Activated CD4-positive, alpha-beta T cell treated with anti-CD3 and anti-CD28 coated beads, Interleukin-2, amount 10 ng/mL, durations not matched to agents 7 days and 5 days (primary cell): ENCODE data around the gene ERBB3. TPM values are rescaled to one million over a fixed set of nuclear protein-coding genes. Genes with fewer than 3 reads are reported as not detected.
A peak's percentile ranks its signal among the peaks of the same experiment; 100 is the strongest.
"Not testable (repeated sequence)": the region's sequence is repeated elsewhere in the genome, so short reads cannot be mapped to it uniquely, and the experiment has no call there.

Experiments used
- CTCF ChIA-PET: fragments of 350-600 bp; sonication (Branson Sonifier 250); formaldehyde crosslinking; loops from one replicate; lab custom pipeline; 2021; ENCODE audit warnings: antibody characterized with exemption; lab: Charles Lee
- POLR2A ChIA-PET: fragments of 350-600 bp; sonication (Branson Sonifier 250); formaldehyde crosslinking; loops from one replicate; lab custom pipeline; 2021; ENCODE audit warnings: antibody characterized with exemption; lab: Charles Lee
- DNase-seq: peaks from one replicate; pipeline ENCODE4 v3.0.0-alpha.2; 2020
- H3K27ac Mint-ChIP-seq: one replicate; pipeline ENCODE4 v1.8.0; 2021; ENCODE audit warnings: mild to moderate bottlenecking, moderate library complexity, mixed read lengths
- H3K27me3 Mint-ChIP-seq: one replicate; pipeline ENCODE4 v1.8.0; 2021; ENCODE audit warnings: mixed read lengths
- H3K36me3 Mint-ChIP-seq: one replicate; pipeline ENCODE4 v1.8.0; 2021; ENCODE audit warnings: low read depth, mixed read lengths
- H3K4me1 Mint-ChIP-seq: one replicate; pipeline ENCODE4 v1.8.0; 2021; ENCODE audit warnings: mixed read lengths
- H3K4me3 Mint-ChIP-seq: one replicate; pipeline ENCODE4 v1.8.0; 2021; ENCODE audit warnings: mild to moderate bottlenecking, moderate library complexity, mixed read lengths
- H3K9me3 Mint-ChIP-seq: one replicate; pipeline ENCODE4 v1.8.0; 2021; ENCODE audit warnings: mixed read lengths
- total RNA-seq, 2 experiments: library from RNA; stranded (reverse); gene quantifications; one replicate each; pipeline ENCODE4 v1.2.3, GENCODE V29; 2021

ERBB3 gene
- total RNA-seq, 2 experiments from 2014 or later: 1.3 to 1.5 TPM

- H3K4me3 Mint-ChIP-seq: peak overlapping the region; percentile 95
- peaks cover 40% of the 10 kb centered on the region for H3K4me1 Mint-ChIP-seq
- not testable (repeated sequence) for DNase-seq, H3K9me3 Mint-ChIP-seq, H3K27me3 Mint-ChIP-seq
- H3K27ac Mint-ChIP-seq: peak overlapping the region; percentile 97
- peaks cover 51% of the 10 kb centered on the region for H3K36me3 Mint-ChIP-seq
- CTCF ChIA-PET: interaction anchor here (0.6 to 7.8 kb wide), 8 partner anchors 9 to 80 kb away, joined by 3 to 90 read pairs (median 12); partner anchors contain the start of genes ESYT1, MYL6, MYL6B and PA2G4
- POLR2A ChIA-PET: interaction anchor here (1.3 to 1.4 kb wide), 2 partner anchors 10 to 35 kb away, joined by 3 to 12 read pairs; partner anchors contain the start of genes ESYT1 and MYL6B
Measured at GRCh38 chr12:56117082-56117706, 37.2 kb downstream of the ERBB3 start.

- ChIA-PET CTCF (interaction anchor here (0.6 to 7.8 kb wide), 31 partner anchors 10 to 568 kb away, joined by 3 to 90 read pairs (median 4); partner anchors contain the start of genes CNPY2, ESYT1, MYL6 and MYL6B), POLR2A (interaction anchor here (0.6 to 1.7 kb wide), 8 partner anchors 9 to 241 kb away, joined by 3 to 12 read pairs (median 4); partner anchors contain the start of genes ESYT1, MYL6B, PA2G4 and SMARCC2)
- peak; percentile 99 for DNase-seq
- Mint-ChIP-seq H3K4me3 (peak within 1 kb of the TSS; percentile 95), H3K4me1 (peaks cover 37% of the 10 kb centered on the region), H3K27me3 (no peaks in the 10 kb centered on the region), H3K27ac (peak within 1 kb of the TSS; percentile 97), H3K36me3 (peaks cover 43% of the 10 kb centered on the region), H3K9me3 (no peaks in the 10 kb centered on the region)
Measured at GRCh38 chr12:56117778-56118687, 38.1 kb downstream of the ERBB3 start, which contains the start of gene ZC3H10. Gene ZC3H10 (plus strand): TSS chr12:56118266. CDS start chr12:56120563, 2,297 bp downstream.

- Mint-ChIP-seq H3K4me1 (peaks cover 39% of the 10 kb centered on the region), H3K9me3 (no peaks in the 10 kb centered on the region), H3K4me3 (peak overlapping the region; percentile 95), H3K27ac (peak overlapping the region; percentile 97), H3K36me3 (peaks cover 37% of the 10 kb centered on the region), H3K27me3 (no peaks in the 10 kb centered on the region)
- ChIA-PET CTCF (interaction anchor here (0.7 to 7.8 kb wide), 29 partner anchors 10 to 567 kb away, joined by 3 to 90 read pairs (median 4); partner anchors contain the start of genes CNPY2, COQ10A, ESYT1 and MYL6), POLR2A (interaction anchor here (0.7 to 1.7 kb wide), 6 partner anchors 9 to 110 kb away, joined by 3 to 12 read pairs (median 4); partner anchors contain the start of genes ESYT1, MYL6B, PA2G4 and SMARCC2)
- no peak for DNase-seq
Measured at GRCh38 chr12:56118688-56119357, 38.9 kb downstream of the ERBB3 start.

- H3K9me3 Mint-ChIP-seq: no peaks in the 10 kb centered on the region
- peak overlapping the region; percentile 95 for H3K4me3 Mint-ChIP-seq
- peak; percentile 76 for DNase-seq
Measured at GRCh38 chr12:56119361-56119796, 39.4 kb downstream of the ERBB3 start.

GRCh38 chr12:56120158-56120846, 40.3 kb downstream of the ERBB3 start:
- CTCF ChIA-PET: interaction anchor here (0.6 to 7.8 kb wide), 12 partner anchors 8 to 344 kb away, joined by 3 to 90 read pairs (median 6); partner anchors contain the start of genes CNPY2, COQ10A, ESYT1 and PA2G4
- H3K27ac Mint-ChIP-seq: no peak overlapping the region
- H3K4me3 Mint-ChIP-seq: no peak overlapping the region
- peaks cover 34% of the 10 kb centered on the region for H3K36me3 Mint-ChIP-seq
- POLR2A ChIA-PET: interaction anchor here (0.6 kb wide), 1 partner anchor 39 kb away, joined by 5 read pairs; no protein-coding TSS in a partner anchor
- no peak for DNase-seq
- no peaks in the 10 kb centered on the region for H3K9me3 Mint-ChIP-seq
- no peaks in the 10 kb centered on the region for H3K27me3 Mint-ChIP-seq
- peaks cover 42% of the 10 kb centered on the region for H3K4me1 Mint-ChIP-seq

More at GRCh38 chr12:56119361-56119796, 39.4 kb downstream of the ERBB3 start:
- peaks cover 39% of the 10 kb centered on the region for H3K4me1 Mint-ChIP-seq
- H3K36me3 Mint-ChIP-seq: peaks cover 32% of the 10 kb centered on the region
- CTCF ChIA-PET: interaction anchor here (0.6 to 7.8 kb wide), 18 partner anchors 9 to 566 kb away, joined by 3 to 90 read pairs (median 7); partner anchors contain the start of genes CNPY2, COQ10A, ESYT1 and MYL6B
- POLR2A ChIA-PET: interaction anchor here (0.6 to 1.7 kb wide), 2 partner anchors 39 to 70 kb away, joined by 5 read pairs; partner anchors contain the start of gene SMARCC2
- peak overlapping the region; percentile 97 for H3K27ac Mint-ChIP-seq
- no peaks in the 10 kb centered on the region for H3K27me3 Mint-ChIP-seq

GRCh38 chr12:56121204-56121870, 41.4 kb downstream of the ERBB3 start:
- POLR2A ChIA-PET: no interaction called here
- Mint-ChIP-seq H3K27me3 (no peaks in the 10 kb centered on the region), H3K27ac (peak overlapping the region; percentile 34), H3K4me1 (peaks cover 44% of the 10 kb centered on the region), H3K36me3 (peaks cover 37% of the 10 kb centered on the region), H3K4me3 (no peak overlapping the region), H3K9me3 (no peaks in the 10 kb centered on the region)
- CTCF ChIA-PET: interaction anchor here (0.6 to 7.8 kb wide), 3 partner anchors 63 to 343 kb away, joined by 3 to 90 read pairs (median 7); partner anchors contain the start of gene SMARCC2
- DNase-seq: no peak

- Mint-ChIP-seq H3K27ac (no peak overlapping the region), H3K4me3 (no peak overlapping the region), H3K27me3 (no peaks in the 10 kb centered on the region), H3K36me3 (peaks cover 26% of the 10 kb centered on the region), H3K9me3 (no peaks in the 10 kb centered on the region), H3K4me1 (peaks cover 56% of the 10 kb centered on the region)
- CTCF ChIA-PET: interaction anchor here (0.5 to 6.5 kb wide), 5 partner anchors 41 to 439 kb away, joined by 3 to 79 read pairs (median 3); partner anchors contain the start of gene SMARCC2
- POLR2A ChIA-PET: no interaction called here
- no peak for DNase-seq
Measured at GRCh38 chr12:56122637-56123036, 42.7 kb downstream of the ERBB3 start.

- H3K27ac Mint-ChIP-seq: peak overlapping the region; percentile 27
- H3K9me3 Mint-ChIP-seq: no peaks in the 10 kb centered on the region
- H3K36me3 Mint-ChIP-seq: peaks cover 22% of the 10 kb centered on the region
- ChIA-PET CTCF (interaction anchor here (0.8 to 6.5 kb wide), 6 partner anchors 28 to 401 kb away, joined by 3 to 79 read pairs (median 4); partner anchors contain the start of gene SMARCC2), POLR2A (no interaction called here)
- no peak overlapping the region for H3K4me3 Mint-ChIP-seq
- peaks cover 48% of the 10 kb centered on the region for H3K4me1 Mint-ChIP-seq
- H3K27me3 Mint-ChIP-seq: no peaks in the 10 kb centered on the region
- DNase-seq: no peak
Measured at GRCh38 chr12:56124133-56124532, 44.2 kb downstream of the ERBB3 start.

GRCh38 chr12:56126732-56127239, 46.8 kb downstream of the ERBB3 start:
- H3K9me3 Mint-ChIP-seq: peaks cover 6% of the 10 kb centered on the region
- peak overlapping the region; percentile 93 for H3K27ac Mint-ChIP-seq
- ChIA-PET POLR2A (interaction anchor here (2.3 kb wide), 1 partner anchor 9 kb away, joined by 12 read pairs; the partner anchor contains the start of gene ZC3H10), CTCF (interaction anchor here (0.6 to 6.5 kb wide), 22 partner anchors 9 to 354 kb away, joined by 3 to 79 read pairs (median 4); partner anchors contain the start of genes MYL6B, PA2G4, RNF41 and RPL41)
- DNase-seq: no peak
- peaks cover 62% of the 10 kb centered on the region for H3K4me1 Mint-ChIP-seq
- H3K27me3 Mint-ChIP-seq: no peaks in the 10 kb centered on the region
- H3K4me3 Mint-ChIP-seq: peak overlapping the region; percentile 91
- peaks cover 32% of the 10 kb centered on the region for H3K36me3 Mint-ChIP-seq

GRCh38 chr12:56127485-56127887, 47.5 kb downstream of the ERBB3 start:
- ChIA-PET CTCF (interaction anchor here (0.6 to 6.5 kb wide), 17 partner anchors 8 to 188 kb away, joined by 3 to 79 read pairs (median 7); partner anchors contain the start of genes ANKRD52, MYL6B, RNF41 and RPL41), POLR2A (interaction anchor here (0.6 to 2.3 kb wide), 4 partner anchors 10 to 78 kb away, joined by 3 to 12 read pairs (median 7); partner anchors contain the start of genes MYL6 and ZC3H10)
- Mint-ChIP-seq H3K4me1 (peaks cover 69% of the 10 kb centered on the region), H3K4me3 (peak overlapping the region; percentile 91), H3K36me3 (peaks cover 39% of the 10 kb centered on the region), H3K27me3 (no peaks in the 10 kb centered on the region), H3K27ac (peak overlapping the region; percentile 93), H3K9me3 (peaks cover 6% of the 10 kb centered on the region)
- no peak for DNase-seq
